NCI-H82 treated with DMSO at 0.1 percent for 48 hours (cell line): ENCODE results near the gene C10orf95.

Source experiments
- DNase-seq: peaks from one replicate; lab custom pipeline; 2025; ENCODE audit not compliant: unreplicated experiment; lab: John Stamatoyannopoulos, UW

C10orf95 gene

DNA sequence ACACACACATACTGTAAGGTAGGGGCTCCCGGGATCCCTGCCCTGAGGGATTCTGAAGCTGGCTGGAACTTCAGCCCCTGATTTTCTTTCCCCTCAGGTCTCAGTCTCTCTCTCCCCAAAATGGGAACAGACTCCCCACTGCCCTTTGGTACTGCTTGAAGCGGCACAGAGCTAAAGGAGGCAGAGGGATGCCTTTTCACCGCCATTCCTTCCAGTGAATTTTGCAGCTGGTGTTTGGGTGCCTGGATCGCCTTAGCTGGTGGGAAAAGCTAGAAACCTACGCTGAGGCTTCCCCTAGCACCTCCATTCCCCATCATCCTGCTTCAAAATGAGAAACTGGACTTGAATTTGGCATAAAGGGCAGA, 16.2 kb downstream of the C10orf95 start:
- no peak for DNase-seq

- no peak for DNase-seq
Observed at GRCh38 chr10:102434394-102435132, 16.8 kb downstream of the C10orf95 start.

DNA sequence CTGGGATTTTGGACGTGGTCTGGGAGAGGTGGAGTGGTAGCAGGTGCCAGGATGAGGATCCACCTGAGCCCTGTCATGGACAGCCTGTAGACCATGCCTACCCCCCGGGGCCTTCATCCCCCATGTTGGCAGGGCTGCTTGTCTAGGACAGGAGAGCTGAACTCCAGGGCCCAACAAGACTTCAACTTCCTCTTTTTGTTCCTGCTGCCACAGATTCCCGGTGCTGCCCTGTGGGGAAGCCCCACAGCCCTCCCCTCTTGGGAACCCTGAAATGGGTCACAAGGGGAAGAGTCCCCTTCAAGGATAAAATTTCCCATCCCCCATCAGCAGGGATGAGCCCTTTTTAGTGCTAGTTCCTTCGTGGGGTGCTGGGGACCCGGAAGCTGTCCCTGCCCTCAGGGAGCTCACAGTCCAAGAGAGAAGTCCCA, 17.7 kb downstream of the C10orf95 start:
- DNase-seq, result no peak

GRCh38 chr10:102432162-102432950, 19.0 kb downstream of the C10orf95 start, which contains the start of gene CUEDC2:
Gene CUEDC2, minus strand, starts transcription at chr10:102432574. Its CDS starts 7,386 bp downstream, at chr10:102425188.
- peak; percentile 77 for DNase-seq

GRCh38 chr10:102431452-102432124, 19.8 kb downstream of the C10orf95 start:
- peak; percentile 36 for DNase-seq

DNA sequence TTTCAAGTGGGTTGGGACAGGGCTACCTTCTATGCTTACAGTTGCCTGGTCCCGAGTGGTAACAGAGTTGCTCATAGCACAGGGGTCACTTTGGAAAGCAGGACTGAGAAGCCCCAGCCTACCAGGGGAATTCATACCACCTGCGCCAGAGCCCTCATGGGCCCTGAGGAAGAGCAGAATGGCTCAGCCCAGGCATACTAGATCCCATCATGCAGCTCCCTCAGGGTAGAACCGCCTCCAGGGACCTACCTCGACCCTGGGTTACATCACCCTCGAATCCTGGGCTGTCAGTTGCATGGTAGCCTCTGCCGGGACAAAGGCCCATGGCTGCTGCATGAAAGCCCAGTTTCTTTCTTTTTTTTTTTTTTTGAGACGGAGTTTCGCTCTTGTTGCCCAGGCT, 21.9 kb downstream of the C10orf95 start:
- DNase-seq, result no peak

- DNase-seq, result no peak
Observed at GRCh38 chr10:102426803-102427287, 24.5 kb downstream of the C10orf95 start.

DNA sequence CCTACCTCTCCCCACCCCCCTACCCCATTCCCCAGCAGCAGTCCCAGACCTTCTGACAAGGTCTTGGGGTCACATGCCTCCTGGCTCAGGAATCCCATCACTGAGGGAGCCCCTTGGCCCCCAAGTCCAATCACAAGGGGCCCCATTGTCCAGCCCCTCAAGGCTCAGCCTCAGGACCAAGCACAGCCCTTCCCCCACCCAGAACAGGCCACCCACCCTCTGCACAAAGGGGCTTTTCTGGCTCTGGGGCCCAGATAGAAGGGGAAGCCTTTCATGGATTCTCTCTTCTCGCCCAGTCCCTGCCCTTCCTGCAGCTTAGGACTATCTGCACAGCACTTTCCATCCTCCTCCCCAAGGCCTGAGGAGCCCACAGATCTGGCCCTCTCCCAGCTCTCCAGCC, 25.9 kb downstream of the C10orf95 start:
- no peak for DNase-seq

- DNase-seq, result no peak
Observed at GRCh38 chr10:102424916-102425315, 26.4 kb downstream of the C10orf95 start.

GRCh38 chr10:102424145-102424544, 27.2 kb downstream of the C10orf95 start:
- DNase-seq, result no peak

DNA sequence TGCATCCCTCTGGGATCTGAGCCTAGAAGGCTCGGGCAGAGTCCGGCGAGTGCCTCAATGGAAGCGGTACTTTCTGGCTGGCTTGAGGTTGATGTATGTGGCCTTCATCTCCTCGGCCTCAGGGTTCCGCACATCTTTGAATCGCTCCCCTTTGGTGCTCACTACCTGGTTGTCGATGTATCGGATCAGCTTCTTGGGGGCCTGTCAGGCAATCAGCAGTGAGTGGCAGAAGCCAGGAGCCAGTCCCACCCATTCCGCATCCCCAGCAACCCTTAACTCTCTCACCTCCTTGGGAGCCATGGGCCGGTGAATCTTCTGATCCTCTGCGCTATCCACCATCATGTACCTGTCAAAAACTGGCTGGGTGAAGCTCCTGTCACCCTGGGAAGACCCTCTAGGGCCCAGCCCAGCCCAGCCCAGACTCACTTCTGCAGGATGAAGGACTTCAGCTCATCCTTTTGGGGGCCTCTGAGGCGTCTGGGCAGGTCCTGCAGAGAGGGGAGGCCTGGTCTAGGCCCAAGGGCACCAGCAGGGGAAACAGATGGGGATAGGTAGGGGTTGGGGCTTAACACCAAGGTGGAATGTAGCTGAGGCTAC, 27.9 kb downstream of the C10orf95 start:
- no peak for DNase-seq

GRCh38 chr10:102422545-102423129, 28.7 kb downstream of the C10orf95 start:
- DNase-seq, result no peak

GRCh38 chr10:102421757-102422512, 29.4 kb downstream of the C10orf95 start:
- DNase-seq, result no peak

DNA sequence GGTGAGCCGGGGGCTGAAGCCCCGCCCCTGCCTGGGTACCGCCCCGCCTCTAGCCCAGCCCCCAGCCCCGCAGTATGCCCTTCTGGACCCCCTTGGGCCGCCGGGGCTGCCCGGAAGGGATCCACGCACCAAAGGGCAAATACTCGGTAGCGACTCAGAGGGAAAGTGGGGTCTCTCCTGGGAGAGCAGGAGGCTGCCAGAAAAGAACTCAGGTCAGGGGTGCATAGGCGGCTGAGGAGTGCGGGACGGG, 29.9 kb downstream of the C10orf95 start:
- no peak for DNase-seq

- peak; percentile 82 for DNase-seq
Observed at GRCh38 chr10:102420714-102421506, 30.4 kb downstream of the C10orf95 start, which contains the start of gene FBXL15. Gene FBXL15, plus strand, starts transcription at chr10:102420836. Its CDS starts 294 bp downstream, at chr10:102421130.

GRCh38 chr10:102420181-102420713, 31.1 kb downstream of the C10orf95 start:
- no peak for DNase-seq

- DNase-seq, result peak; percentile 84
Observed at GRCh38 chr10:102419269-102420180, 31.8 kb downstream of the C10orf95 start.

DNA sequence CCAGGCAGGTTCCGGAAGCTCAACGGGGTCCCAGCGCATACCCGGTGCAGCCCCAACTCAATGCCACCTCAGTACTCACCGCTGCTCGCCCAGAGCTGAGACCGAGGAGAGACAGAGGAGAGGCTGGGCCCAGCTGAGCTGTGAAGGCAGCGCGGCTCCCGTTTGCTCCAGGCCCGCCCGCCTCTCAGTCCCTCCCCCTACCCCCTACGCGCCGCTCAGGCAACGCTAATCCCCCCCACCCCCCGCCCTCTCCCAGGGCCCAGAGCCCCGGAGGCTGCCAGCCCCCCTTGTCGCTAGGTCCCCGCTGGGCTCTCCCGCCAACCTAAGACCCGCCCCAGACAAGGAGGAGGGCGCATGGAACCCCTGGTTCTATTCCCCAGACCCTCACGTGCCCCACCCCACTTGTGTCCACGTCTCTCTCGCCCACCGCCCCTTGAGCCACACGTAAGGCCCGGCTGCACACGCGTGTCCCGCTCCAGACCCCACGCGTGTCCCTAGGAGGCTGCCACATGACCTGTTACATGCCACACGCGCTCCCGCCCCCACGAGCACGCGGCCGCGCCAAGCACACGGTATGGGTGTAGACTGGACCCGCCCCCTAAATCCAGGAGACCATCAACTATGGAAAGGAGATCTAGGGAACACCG, 32.6 kb downstream of the C10orf95 start, which contains the start of gene PSD:
PSD (minus strand) TSS at position 164 of the 647 bp plus-strand sequence. CDS start 1,747 bp downstream, outside the sequence.
- DNase-seq, result peak; percentile 80
